Measurements from ENCODE around the gene TEKT5. TPM values are rescaled to one million over a fixed set of nuclear protein-coding genes. Genes with fewer than 3 reads are reported as not detected.
"Not testable (repeated sequence)": the region's sequence is repeated elsewhere in the genome, so short reads cannot be mapped to it uniquely, and the experiment has no call there.

The TEKT5 gene
- polyA plus RNA-seq (ENCODE audit: insufficient read length in 3 of 3) = under 1 TPM; 0.16 to 0.36 (median 0.26) TPM
- long read RNA-seq, donor 1 = 0 reads
- long read RNA-seq, donor 2 = 0 reads
- long read RNA-seq, donor 3 = 0 reads
- long read RNA-seq, donor 4 = 0 reads
- long read RNA-seq, donor 5 = 0 reads
- long read RNA-seq, donor 6 = 0 reads
- long read RNA-seq, donor 7 = 0 reads
- long read RNA-seq, donor 8 = 0 reads
- long read RNA-seq, donor 9 = 0 reads
- long read RNA-seq, donor 10 = 0 reads
- long read RNA-seq, donor 11 = 0 reads
- long read RNA-seq, donor 12 = 0 reads
- long read RNA-seq, donor 13 = 0 reads
- long read RNA-seq, donor 14 = 0 reads
- long read RNA-seq, donor 15 = 0 reads
- long read RNA-seq, donor 16 = 0 reads

DNA sequence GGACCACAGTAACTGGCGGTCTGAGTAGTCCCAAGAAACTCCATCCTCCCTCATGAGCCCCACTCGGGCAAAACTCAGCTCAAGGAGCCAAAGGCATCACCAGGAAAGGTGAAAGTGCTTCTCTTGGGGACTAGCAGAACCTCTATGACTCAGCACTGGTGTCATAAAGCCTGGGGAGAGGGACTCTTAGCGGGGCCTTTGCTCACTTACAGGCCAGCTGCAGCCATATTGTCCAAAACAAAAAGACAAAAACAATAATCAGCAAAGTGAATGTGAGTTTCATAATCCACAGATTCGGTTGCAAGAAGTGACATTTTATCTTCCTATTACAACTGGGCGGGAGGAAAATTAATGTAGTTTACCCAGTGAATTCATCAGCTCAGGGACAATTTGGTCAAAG lies at the start of gene TEKT5:
TSS of gene TEKT5 (minus strand) at position 101 of the 400 bp plus-strand sequence. CDS start at position 44, 57 bp downstream.
- DNase-seq (ENCODE audit: extremely low read depth in 1 of 11, low read depth in 9 of 11, low spot score in 4 of 11) = no peak

DNA sequence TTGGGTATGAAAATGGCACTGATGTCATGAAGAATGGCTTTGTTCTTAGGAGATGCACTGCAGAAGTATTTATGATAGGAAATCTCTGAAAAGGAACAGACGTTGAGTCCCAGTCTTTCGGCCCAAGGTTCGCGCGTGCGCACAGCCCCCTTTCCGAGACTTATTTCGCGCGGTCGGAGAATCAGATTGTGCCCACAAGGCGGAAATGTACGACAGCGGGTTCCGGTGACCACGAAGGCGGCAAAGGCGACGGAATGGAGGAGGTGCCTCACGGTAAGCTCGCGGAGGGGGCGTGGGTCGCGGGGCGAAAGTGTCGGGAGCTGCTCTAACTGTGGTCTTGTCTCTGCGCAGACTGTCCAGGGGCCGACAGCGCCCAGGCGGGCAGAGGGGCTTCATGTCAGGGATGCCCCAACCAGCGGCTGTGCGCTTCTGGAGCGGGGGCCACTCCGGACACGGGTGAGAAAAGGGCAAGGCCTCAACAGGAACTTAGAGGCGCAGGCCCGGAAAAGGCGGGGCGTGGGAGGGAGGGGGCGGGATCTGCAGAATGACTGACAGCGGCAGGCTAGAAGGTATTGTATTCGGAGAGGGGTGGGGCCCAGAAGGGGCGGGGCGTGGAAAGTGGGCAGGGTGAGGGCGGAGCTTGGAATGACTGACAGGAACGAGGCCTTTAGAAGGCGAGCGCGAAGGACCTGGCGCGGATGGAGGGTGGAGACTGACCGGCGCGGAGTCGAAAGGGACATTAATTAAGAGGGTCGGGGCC lies 49.1 kb upstream of the TEKT5 start, which contains the start of gene NUBP1:
TSS of gene NUBP1 (plus strand) at position 233 of the 760 bp plus-strand sequence. CDS start at position 255, 22 bp downstream.
- DNase-seq (ENCODE audit: extremely low read depth in 1 of 11, low read depth in 9 of 11, low spot score in 4 of 11) = peak; percentile 89 to 98 (median 97)

DNA sequence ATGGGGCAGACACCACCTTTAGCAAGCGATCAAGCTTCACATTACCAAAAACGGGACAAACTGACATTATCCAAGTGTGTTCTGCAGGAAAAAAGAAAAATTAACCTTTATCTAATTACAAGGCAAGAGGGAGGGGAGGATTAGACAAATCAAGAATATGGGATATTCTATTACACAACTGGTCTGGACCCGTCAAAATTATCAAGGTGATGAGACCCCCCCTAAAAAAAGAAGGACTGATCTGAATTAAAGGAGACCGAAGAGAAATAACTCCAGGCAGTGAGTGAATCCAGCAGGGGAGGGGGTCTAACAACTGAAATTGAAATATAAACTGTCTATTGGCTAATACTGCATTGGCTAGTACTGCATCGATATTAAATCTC lies 48.5 kb upstream of the TEKT5 start:
- DNase-seq (ENCODE audit: extremely low read depth in 1 of 11, low read depth in 9 of 11, low spot score in 4 of 11) = no peak

DNA sequence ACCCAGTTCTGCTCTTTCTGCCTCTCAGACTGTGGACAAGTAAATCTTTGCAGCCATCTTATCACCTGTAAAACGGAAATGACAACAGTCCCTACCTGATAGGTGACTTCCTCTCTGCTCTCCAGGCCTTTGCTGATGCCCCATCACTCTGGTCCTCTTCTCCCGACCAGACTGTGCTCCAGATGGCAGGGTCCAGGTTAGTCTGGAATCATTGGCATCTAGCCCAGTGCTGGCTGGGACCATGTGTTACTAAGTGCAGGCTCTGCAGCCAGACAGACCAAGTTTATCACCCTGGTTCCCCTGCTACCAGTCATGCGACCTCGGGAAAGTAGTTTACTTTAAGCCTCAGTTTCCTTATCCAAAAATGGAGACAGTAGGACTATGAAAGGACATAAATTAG lies 47.1 kb upstream of the TEKT5 start:
- DNase-seq (ENCODE audit: extremely low read depth in 1 of 11, low read depth in 9 of 11, low spot score in 4 of 11) = no peak

DNA sequence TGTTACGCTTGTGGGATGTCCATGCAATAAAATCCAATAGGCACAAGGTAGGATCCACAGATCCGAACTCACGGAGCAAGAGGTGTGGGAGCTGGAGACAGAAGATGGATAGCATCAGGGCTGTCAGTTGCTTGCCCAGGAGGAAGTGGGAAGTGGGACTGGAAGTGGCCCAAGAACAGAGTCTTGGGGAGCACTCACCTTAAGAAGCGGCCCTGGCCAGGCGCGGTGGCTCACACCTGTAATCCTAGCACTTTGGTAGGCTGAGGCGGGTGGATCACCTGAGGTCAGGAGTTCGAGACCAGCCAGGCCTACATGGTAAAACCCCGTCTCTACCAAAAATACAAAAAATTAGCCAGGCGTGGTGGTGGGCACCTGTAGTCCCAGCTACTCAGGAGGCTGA lies 46.5 kb upstream of the TEKT5 start:
- DNase-seq (ENCODE audit: extremely low read depth in 1 of 11, low read depth in 9 of 11, low spot score in 4 of 11) = not testable (repeated sequence)

DNA sequence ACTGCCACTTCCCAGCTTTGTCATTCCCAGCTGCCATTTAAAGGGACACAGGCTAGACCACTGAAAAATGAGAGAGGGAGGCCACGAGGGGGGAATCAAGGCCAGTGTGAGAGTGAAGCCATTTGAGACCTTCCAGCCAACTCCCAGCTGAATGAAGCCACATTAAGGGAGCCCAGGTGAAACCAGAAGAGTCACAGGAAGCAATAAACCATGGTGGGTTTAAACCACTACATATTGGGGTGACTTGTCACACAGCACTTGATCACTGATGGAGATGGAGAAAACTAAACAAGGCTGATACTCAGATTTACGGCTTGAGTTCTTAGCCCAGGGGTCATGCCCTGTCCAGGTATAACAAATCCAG lies 46.1 kb upstream of the TEKT5 start:
- DNase-seq (ENCODE audit: extremely low read depth in 1 of 11, low read depth in 9 of 11, low spot score in 4 of 11) = no peak

DNA sequence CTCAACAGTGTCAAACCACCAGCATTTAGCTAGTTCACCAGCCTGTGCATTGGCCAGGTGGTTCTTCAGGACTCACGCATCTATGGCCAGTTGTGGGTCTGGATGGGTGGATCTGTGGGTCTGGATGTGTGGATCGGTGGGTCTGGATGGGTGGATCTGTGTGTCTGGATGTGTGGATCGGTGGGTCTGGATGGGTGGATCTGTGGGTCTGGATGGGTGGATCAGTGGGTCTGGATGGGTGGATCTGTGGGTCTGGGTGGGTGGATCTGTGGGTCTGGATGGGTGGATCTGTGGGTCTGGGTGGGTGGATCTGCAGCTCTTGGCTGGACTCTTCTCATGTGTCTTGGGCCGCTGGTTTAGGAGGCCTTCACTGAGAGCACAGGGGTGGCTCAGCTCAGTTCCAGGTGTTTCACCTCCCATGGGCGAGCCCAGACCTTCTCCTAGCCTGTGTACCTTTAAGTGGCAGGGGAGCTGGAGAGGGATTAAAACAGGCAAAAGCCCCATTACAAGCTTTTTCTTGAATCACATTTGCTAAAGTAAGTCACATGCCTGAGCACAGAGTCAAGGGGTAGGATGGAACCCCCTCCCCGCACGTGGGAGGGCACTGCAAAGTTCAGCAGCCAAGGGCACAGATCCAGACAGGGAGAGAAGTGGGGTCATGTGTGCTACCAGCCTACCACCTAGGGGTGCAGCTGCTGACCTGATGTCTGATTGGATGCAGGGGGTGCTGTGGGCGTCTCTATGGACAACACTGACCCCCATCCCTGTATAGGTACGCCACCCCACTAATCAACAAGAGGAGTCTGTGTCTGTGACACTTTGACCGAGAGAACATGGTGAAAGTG lies 45.5 kb upstream of the TEKT5 start:
- DNase-seq (ENCODE audit: extremely low read depth in 1 of 11, low read depth in 9 of 11, low spot score in 4 of 11) = no peak

DNA sequence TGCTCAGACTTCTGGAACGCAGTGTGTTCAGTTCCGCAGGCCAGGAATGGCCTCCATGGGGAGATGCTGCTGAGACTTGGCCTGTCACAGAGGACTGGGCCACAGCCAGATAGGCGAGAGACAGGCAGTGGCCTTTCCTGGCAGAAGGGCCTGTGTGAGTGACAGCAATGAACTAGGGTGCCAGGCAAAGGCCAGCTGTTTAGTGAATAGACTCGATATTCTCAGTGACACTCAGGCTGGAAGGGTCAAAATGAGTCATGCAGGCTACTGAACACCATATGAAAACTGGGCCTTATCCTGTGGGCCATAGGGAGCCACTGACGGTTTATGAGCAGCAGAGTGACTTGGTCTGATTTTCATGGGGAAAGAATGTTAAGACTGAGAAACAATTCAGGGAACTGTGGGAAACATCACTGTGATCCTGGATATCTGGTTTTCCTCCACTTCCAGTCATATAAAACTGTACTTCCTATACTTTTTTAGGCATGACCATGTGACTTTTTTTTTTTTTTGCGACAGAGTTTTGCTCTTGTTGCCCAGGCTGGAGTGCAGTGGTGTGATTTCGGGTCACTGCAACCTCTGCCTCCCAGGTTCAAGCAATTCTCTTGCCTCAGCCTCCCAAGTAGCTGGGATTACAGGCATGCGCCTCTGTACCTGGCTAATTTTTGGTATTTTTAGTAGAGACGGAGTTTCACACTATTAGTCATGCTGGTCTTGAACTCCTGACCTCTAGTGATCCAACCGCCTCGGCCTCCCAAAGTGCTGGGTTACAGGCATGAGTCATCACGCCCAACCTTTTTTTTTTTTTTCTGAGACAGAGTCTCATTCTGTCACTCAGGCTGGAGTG lies 43.7 kb upstream of the TEKT5 start:
- DNase-seq (ENCODE audit: extremely low read depth in 1 of 11, low read depth in 9 of 11, low spot score in 4 of 11) = no peak

DNA sequence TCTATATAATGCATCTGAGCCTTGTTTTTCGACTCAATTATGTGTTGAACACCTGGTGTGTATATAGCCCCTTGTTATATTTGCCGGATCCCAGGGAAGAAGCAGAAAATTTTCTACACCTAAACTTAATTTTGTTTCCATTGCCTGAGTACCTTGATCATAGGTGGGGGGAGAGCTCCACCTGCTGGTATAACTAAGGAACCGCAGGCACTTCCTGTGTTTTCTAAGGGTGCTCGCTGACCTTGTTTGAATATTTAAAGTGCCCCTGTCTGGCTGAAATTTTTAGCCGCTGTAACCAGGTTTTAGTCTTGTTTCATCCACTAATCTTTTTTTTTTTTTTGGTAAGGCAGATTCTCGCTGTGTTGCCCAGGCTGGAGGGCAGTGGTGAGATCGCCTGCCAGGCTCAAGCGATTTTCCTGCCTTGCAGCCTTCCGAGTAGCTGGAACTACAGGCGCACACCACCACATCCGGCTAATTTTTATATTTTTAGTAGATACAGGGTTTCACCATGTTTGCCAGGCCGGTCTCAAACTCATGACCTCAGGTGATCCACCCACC lies 42.4 kb upstream of the TEKT5 start:
- peak in 8 of 11 donors; percentile 53 to 68 (median 64) for DNase-seq (ENCODE audit: extremely low read depth in 1 of 11, low read depth in 9 of 11, low spot score in 4 of 11)

DNA sequence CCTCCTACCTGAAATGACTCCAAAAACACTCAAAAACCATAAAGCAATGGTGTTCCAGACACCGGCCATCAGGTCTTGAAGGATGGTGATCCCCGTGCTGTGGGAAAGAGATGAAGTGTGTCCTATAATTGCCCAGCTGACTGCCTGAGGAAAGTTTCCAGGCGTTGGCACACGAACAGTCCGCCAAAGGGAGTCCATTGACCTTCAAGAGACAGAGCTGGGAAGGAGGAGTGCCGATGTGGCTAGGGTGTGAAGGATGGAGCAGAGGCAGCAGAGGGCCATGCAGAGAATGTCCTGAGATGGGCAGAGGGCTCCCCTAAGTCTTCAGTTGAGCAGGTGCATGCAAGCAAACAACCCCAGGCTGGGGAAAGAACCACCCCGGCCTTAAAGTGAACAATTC lies 37.1 kb upstream of the TEKT5 start:
- DNase-seq (ENCODE audit: extremely low read depth in 1 of 11, low read depth in 9 of 11, low spot score in 4 of 11) = no peak

DNA sequence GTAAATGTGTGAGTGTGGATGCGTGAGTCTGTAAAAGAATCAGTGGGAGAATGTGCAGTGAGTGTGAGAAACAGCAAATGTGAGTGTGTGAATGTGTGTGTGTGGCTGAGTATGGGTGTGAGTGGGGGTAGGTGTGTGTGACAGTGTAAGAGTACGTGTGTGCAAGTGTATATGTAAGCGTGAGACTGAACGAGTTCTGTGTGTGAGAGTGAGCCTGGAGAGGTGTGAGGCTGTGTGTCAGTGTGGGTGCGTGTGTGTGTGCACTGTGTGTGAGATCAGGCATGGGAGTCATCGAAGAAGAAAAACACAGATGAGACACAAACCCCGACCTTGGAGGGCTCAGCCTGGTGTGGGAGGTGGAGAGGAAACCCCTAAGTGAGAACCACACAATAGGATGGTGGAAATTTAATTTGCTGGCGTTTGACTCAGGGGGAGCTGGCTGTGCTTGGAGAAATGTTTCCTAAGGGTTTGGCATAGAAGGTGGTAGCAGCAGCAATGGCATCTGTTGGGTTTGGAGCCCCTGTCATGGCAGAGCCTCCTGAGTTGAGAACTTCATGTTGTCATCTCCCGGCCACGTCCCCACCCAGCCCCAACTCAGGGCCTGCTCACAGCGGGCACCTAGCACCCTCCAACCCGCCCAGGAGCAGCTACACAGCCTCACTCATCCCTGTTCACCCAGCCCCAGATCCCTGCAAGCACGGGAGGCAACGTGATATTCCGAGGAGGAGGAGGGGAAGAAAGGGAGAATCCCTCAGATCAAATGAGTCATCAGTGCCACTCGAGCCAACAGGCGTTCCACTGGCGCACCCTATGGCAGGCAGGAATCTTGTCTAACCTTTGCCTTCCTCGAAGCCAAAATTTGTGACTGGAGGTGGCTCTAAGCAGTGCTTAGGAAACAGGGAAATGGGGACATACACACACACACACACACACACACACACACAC lies 34.6 kb upstream of the TEKT5 start:
- DNase-seq (ENCODE audit: extremely low read depth in 1 of 11, low read depth in 9 of 11, low spot score in 4 of 11) = no peak

DNA sequence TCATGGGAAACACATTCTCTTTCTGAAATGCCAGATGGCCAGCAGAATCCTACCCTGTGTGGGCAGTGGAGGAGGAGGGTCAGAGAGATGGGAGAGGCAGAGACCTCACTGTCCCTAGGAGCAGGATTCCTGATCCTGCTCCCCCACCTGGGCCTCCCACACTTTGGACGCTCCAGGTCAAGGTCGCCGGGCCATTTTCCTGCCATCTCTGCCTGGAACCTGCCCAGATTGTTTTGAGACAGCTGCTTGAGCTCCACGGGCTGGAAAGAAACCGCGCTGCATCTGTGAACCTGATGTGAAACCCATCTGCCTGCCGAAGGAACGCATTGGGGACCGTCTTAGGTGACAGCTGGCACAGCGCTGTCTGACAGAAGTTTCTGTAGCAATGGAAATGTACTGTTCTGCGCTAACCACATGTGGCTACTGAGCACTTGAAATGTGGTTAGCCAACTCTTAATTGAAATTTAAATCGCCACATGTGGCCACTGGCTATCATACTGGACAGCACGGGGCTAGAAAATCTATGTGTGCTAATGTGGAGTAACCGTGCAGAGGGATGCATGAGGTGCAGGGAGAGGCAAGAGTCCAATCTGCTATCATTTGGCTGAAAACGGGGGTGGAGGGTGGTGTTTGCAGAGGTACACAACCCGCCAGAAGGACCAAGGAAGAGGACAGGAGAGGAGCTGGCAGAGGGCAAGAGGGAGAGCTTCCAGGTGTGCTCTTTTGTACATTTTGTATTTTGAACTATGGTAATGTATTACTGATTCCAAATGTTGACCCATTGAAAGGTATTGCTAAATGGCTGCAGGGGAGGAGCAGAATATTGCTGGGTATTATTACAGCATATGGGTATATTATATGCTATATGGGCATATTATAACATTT lies 33.5 kb upstream of the TEKT5 start:
- DNase-seq (ENCODE audit: extremely low read depth in 1 of 11, low read depth in 9 of 11, low spot score in 4 of 11) = peak in 3 of 11 donors; percentile 27 to 40 (median 33)

DNA sequence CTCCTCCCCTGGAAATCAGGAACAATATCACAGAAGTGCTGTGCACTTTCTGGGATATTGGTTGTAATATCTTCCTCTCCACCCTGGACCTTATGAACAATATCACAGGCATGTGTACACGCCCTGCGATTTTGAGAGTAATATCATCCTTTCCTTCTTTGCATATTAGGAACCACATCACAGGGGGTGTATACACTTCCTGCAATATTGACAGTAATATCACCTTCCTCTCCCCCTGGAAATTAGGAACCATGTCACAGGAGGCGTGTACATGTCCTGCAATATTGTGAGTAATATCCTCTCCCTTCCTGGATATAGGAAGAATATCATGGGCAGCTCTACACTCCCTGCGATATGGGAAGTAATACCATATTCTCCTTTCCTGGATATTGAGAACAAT lies 14.2 kb upstream of the TEKT5 start:
- no peak for DNase-seq (ENCODE audit: extremely low read depth in 1 of 11, low read depth in 9 of 11, low spot score in 4 of 11)

DNA sequence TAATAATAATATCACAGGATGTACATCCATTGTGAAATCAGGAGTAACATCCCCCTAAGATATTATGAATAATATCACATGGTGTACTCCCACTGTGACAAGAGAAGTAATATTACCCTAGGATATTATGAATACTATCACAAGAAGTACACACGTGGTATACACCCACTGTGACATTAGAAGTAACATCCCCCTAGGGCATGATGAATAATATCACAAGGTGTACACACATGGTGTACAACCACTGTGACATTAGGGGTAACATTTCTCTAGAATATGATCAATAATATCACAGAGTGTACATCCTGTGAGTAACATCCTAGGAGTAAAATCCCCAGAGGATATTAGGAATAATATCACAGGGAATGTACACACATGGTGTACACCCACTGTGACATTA lies 5.0 kb upstream of the TEKT5 start:
- DNase-seq (ENCODE audit: extremely low read depth in 1 of 11, low read depth in 9 of 11, low spot score in 4 of 11) = no peak

DNA sequence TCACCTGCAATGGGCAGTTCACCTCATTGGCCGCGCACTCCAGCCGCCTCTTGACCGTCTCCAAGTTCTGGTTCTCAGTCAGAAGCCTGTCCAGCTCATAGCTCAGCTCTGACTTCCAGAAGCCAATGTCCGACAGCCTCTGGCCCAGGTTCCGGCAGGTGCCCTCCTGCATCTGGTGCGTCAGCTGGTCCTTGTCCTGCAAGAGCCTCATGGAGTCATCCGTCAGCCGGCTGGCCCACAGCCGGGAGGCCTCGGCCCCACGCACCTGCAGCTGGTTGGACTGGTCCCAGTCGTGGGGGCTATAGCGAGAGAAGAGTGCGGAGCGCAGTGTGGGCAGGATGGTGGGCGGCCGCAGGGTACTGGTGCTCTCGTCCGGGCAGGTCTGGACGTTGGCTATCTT lies 424 bp downstream of the TEKT5 start:
- DNase-seq (ENCODE audit: extremely low read depth in 1 of 11, low read depth in 9 of 11, low spot score in 4 of 11) = no peak

DNA sequence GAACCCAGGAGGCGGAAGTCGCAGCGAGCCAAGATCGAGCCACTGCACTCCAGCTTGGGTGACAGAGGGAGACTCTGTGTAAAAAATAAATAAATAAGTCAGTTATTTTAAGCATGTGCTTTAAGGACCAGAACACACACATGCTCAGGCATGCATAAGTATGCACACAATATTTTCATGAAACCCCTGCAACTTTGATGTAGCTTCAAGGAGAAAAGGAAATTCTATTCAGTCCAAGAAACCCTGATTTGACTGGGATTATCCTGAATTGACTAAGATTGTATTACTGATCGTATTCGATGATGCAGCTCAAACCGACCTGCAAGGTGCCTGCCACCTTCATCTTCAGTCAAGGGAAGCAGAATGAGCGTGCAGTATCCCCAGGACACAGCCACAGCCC lies 841 bp downstream of the TEKT5 start:
- no peak for DNase-seq (ENCODE audit: extremely low read depth in 1 of 11, low read depth in 9 of 11, low spot score in 4 of 11)
